Measurements from ENCODE around the gene CD79B.

CD79B gene

DNA sequence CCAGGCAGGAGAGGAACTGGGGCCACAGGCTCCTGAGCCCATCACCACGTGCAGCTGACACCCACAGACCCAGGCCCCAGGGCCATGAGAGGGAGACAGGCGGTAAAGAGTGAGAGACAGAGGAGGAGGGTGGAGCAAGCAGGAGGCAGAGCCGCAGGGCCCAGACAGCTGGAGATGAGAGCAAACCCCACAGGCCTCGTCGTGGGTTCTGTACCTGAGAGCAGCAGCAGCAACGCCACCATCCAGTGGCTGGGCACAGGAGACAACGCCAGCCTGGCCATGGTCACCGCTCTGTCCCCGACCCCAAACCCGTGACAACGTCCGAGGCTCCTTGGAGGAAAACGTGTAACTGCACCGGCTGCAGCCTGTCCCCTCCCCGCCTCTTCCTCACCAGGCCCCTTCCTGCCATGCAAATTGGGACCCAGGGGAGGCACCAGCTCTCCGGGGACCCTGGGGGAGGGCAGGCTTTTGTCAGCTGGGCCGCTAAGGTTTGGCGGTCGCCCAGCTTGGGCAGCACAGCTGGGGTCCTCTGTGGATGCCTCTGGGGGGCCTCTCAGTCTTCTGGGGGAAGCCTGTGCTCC is at the start of gene CD79B:
Gene CD79B (minus strand): TSS at position 351 of the 581 bp plus-strand sequence. CDS start 70 bp downstream, at position 281.
- no peak for DNase-seq

DNA sequence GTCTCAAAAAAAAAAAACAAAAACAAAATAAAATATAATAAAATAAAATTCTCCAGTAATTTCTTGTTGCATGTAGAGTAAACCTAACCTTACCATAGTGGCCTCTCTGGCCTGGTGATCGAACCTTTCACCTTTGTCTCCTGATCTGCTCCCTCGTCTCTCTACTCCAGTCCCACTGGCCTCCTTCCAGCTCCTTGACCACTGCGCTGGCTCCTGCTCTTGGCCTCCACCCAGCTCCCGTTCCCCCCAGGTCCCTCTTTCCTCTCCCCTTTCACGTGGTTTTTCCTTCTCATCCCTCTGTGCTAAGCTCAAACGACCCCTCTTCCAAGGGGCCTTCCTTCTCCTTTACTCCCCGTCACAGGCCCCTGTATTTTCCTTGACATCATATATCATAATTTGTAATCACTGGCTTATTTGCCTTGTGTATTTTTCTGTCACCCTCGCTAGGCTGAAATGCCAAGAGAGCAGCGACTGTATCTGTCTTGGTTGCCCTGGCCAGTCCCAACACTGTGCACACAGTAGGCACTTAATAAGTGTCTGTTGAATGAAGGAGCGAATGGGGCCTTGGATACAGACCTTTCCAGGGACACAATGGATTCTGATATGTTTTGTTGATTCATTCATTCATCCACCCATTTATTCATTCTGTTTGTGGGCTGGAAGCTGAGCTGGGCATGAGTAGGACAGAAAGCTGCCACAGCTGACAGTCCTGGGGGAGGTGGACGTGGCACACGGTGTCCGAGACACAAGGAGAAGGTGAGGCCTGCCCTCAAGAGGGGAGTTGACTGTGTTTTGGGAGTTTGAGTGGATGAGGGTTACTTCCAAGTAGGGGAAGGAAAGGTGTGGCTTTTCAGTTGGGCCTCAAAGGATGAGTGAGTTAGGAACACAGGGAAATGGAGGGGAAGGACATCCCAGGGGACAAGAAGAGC is 46.4 kb upstream of the CD79B start:
- DNase-seq: no peak

DNA sequence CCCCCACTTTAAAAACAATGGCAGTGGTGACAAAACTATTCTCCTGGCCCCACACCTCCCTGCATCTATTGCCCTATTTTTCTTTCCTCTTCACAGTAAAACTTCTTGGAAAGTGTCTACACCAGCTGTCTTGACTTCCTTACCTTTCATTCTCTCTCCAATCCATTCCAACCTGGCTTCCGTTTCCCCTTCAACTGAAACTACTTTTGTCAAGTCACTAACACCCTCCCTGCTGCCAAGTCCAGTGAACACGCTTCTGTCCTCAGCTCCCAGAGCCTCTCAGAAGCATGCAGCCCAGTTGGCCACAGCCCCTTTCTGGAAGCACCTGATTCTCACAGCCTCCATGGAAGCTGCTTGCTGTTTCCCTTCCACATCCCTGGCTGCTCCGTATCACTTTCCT is 44.6 kb upstream of the CD79B start:
- DNase-seq: no peak

DNA sequence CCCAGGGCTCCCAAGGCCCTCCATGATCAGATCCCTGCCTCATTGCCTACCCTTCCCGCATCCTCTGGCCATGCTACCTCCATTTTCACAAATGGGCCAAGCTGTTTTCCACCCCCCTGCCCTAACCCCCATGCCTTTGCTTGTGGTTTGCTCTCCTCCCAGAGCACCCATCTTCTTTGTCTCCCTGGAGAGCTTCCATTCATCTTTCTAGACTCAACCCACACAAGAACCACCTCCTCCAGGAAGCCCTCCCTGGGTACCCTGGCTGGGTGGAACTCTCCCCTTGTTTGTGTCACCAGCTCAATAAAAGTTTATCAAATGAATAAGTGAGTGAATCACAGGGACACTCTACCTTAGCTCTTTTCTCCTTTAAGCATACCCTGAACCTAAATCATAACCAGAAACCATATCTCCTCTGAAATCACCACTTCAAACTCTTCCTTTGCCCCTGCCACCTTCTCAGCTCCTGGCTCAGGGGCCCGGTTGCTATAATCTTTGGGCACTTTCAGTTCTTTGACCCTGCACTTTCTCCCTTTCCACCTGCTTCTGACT is 43.5 kb upstream of the CD79B start:
- DNase-seq: no peak

DNA sequence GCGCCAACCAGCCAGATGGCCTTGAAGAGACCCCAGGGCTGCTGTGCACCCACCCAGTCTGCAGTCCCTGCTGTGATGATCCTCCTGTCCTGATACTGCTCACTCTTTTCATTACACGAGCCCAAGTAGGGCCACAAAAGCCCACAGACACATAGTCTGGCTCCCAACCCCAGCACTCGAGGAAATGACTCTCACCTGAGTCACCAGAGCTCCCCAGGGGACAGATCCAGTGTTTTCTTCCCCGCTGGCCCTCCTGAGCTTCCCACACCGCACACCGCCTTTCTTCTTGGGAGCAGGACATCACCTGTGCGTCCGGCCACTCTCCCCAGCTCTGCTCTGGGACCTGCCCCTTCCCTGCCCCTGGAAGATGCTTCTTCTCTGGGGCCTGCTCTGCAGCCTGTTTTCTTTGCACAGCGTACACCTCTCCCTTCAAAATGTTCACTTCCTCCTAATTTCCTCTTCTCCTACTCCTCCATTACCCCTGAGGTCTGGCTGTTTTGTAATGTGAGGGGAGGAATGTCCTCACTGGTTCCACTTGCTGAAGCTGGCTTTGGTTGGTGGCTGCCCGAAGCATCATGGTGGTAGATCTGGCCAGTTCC is 42.6 kb upstream of the CD79B start:
- DNase-seq: no peak

DNA sequence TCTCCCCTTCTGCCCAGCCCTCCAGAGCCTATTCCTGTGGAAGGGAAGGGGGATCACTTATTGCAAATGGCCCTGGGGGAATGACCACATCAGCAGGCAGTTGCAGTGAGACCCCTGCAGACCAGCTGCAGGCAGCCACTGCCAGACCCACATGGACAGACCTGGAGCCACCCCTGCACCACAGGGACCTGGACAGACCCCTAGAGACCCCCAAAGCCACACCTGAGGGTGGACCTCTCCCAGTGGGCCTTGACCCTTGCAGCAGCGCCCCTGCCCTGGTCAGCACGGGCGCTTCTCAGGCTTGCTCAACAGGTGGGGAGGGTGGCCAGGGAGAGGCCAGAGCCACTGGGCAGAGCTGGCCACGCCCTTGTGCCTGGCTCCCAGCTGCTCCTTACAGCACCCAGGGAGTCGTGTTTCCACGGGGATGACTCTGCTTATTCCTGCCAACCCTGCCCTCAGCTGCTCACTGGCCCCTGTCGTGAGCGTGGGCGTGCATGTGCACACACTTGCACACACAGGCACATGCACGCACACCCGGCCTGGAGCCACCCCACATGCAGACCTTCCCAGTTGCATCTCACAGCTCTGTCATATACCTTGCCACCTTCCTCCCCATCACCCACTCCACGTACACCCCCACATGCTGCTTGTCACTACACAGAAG is 41.9 kb upstream of the CD79B start:
- DNase-seq: no peak

DNA sequence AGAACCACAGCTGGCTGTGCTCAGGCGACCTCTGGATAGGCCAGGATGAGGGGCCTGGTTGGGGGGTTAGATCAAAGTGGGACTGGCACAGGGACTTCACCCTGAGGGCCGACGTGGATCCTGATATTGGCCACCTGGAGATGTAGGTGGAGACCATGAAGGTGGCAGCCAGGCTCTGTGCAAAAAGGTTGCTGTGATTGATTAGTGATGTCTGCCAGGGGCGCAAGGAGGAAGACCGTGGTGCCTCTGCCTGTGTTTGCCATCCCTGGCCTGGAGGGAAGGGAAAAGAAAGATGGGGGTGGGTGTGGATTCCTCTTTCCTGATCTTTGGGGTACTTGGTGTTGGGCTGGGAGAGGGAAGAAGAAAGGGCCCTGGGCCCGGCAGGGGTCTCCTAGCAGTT is 41.1 kb upstream of the CD79B start:
- no peak for DNase-seq

DNA sequence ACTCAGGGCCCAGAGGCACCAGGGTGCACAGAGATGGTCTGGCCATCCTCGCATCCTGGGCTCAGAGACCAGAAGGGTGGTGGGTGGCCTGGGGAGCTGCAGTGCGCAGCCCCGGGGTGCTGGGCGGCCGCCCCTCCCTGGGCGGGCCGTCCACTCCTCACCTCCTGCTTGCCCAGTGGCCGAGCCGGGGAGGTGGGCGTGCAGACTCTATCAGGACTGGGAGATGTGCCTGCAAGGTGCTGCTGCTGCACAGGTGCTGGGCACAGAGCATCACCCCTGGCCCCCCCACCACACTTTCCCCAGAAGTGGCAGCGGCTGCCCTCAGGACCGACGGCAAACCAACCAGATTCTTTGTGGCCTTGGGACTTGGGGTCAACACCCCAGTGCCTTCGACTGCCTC is 40.7 kb upstream of the CD79B start, which contains the start of gene SCN4A:
Gene SCN4A (minus strand): TSS at position 123 of the 400 bp plus-strand sequence. CDS start 77 bp downstream, at position 46.
- DNase-seq: no peak

DNA sequence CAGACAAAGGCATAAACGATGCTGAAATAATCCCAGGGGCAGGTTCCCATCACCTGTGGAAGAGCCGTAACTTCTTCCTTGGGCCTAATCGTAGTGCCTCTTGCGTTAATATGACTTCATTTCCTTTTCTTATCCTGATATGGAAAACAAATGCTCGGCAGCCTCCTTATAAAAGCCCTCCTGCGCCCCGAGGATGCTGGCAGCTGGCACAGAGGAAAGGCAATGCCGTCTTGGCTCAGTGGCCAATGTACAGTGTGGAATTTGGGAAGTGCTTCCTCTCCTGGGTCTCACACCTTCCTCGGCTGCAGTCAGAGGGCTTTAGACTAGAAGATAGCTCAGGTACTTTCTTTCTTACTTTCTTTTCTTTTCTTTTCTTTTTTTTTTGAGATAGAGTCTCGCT is 37.1 kb upstream of the CD79B start:
- DNase-seq: no peak

DNA sequence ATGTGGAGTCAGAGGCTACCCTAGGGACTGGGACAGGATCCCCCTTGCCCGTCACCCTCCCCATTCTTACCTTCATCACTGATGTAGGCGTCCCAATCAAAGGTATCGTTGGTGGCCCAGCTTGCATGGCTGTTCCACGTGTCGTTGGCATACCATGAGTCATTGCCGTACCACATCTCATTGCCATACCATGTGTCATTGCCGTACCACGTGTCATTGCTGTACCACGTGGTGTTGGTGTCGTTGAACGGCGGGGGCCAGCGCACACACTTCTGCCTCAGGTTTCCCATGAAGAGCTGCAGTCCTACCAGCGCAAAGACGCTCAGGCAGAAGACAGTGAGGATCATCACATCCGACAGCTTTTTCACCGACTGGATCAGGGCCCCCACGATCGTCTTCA is 35.8 kb upstream of the CD79B start:
- no peak for DNase-seq

DNA sequence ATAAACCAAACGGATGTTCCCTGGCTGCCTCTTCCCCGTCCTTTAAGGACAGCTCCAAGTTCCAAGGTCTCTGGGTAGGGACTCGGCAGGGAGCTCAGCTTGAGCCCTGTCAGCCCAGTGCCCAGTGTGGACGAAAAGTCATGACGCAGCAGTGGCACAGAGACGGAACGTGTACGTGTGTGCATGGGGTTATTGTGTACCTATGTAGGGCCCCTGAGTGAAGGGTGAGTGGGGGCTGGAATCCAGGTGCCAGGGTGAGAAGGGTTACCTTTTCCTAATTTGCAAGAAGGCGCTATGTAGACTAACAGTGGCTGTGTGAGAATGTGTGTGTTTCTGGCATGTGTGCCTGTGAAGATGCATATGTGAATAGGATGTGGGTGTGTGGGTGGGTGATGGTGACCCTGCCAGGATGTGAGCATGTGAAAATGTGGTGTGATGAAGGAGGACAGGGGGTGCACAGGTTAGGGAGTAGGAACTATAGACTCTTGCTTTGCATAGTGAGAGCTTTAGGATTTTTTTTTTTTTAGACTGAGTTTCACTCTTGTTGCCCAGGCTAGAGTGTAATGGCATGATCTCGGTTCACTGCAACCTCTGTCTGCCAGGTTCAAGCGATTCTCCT is 34.6 kb upstream of the CD79B start:
- DNase-seq: no peak

DNA sequence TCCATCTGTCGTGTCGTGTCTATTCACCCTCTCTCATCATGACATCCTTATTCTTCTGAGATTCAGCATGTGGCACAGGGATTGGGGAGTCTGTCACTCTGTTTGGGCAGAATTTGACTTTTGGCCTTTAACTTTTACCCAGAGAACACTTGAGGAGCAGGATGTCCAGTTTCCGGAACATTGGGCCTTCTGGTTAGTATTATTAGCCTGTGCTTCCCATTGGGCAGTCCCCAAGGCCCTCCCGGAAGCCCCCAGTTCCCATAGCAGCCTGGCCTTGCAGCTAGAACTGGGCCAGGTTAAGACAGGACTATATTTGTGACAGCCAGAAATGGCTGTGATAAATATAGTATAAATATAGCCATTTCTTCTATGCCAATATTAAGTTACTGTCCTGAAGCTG is 31.0 kb upstream of the CD79B start:
- no peak for DNase-seq

DNA sequence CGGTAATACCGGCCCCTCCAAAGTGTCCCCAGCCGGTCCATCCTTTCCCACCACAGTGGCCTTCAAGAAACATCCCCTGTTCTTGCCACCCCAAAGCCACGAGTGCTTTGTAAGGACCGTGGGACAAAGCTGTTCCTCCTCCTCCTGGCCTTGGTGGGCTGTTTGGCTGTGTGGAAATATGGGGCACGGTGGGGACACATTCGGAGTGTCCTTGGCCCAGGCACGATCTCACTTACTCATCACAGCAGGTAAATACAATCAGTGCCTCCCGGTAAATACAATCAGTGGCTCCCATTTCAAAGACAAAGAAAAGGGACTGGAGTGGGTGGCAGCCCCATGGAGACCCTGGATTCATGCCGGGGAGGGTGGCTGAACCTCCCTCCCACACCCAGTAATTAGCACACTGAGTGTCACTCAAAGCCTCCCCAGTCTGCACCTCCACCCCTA is 30.2 kb upstream of the CD79B start:
- no peak for DNase-seq

DNA sequence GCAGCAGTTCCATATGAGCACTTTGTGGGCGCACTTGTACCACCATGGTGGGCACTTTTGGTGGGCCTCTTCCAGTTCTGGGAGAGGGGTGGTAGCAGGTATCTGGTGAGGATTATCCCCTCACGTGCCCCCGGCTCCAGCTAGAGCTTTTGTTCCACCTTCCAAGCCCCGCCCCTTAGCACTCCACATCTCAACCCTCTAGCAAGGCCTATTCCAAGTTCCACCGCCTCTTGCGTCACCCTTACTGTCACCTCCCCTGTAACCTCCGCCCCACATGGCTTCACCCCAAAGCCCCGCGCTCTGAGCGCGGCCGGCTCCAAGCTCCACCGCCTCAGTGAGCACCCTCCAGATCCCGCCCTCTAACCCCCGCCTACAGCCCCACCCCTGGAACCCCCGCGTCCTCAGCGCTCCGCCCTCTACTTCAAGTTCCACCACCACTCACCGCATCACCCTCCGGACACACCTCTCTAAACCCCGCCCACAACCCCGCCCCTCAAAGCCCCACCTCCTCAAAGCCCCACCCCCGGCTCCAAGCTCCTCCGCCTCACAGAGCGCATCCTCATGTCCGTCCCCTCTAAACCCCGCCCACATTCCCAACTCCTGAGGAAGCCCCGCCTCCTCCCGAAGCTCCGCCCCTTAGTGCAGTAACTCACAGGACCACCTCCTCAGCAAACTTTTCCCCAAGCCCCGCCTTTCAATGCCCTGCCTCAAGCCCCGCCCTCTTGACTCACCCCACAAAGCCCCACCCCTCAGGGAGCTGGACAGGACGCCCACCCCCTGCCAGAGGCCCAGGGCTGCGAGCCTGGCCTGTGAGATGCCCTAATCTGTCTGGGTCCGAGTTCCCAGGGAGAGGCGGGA is 29.5 kb upstream of the CD79B start:
- no peak for DNase-seq

DNA sequence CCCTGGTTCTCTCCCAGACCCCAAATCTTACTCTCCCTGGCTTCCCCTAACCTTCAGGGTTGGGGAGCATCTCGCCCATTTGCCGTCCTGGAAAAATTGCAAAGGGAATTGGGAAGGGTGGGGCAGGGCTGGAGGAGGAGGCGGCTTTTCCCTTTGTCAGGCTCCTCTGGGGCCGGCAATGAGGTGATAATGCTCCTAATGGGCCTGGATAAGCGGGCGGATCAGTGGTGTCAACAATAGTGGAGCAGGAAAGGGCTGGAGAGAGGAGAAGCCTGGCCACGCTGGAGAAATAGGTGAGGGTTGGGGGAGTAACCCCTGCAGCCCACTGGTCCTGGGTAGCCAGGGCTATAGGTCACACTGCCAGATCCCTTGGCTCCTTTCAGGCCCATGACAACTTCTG is 28.3 kb upstream of the CD79B start:
- no peak for DNase-seq

DNA sequence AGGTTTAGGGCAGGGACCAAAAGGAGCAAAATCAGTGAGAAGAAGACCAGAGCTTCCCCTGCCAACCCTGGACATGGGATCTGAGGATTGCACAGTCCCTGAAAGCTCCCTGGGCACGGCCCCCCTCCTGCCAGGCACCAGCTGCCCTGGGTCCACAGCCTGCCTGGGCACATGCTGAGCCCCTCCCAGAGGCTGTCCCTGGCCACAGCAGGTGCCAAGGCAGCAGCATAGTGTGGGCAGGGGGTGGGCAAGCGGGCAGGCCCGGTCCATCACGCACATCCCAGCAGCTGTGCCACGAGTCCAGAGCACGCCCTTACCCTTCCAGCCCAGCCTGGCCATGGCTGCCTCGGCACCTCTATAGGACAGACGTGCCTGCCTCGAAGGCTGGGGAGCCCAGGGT is 27.9 kb upstream of the CD79B start:
- no peak for DNase-seq

DNA sequence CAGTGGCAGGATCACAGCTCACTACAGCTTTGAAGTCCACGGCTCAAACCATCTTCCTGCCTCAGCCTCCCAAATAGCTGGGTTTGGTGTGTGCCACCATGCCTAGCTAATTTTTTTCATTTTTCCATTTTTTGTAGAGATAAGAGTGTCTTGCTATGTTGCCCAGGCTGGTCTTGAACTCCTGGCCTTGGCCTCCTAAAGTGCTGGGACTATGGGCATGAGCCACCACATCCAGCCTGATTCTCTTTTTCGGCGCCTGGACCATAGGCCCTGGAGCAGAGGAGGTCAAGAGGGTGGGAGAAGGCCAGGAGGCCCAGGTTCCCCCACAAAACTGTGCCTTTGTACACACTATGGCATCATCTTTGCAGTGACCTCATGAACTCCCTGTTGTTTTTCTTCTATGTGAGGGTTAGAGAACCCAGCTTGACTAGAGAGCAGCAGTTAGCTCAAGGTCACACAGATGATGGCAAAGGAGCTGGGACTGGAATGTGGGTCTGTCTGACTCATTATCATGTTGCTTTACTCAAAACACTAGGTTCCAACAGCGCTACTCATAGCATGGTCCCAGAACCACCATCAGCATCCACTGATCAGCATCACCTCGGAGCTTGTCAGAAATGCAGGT is 24.3 kb upstream of the CD79B start:
- no peak for DNase-seq

DNA sequence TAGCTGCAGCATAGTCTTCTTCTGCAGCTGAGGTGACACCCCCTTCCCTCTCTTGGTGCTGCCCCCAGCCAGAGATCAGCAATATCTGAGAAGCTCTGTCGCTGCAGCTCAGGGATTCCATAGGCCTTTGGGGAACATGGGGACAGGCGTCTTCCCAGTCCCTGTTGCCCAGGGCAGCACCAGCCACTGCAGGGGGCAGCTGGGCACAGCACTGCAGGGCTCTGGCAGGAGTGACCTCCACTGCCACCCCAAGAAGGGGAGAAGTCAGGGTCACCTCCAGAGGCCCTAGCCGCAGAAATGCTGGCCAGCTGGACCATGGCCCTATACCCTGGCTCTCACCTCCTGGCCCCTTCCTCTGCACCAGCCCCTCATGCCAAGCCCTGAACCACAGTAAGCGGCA is 23.7 kb upstream of the CD79B start:
- DNase-seq: no peak

DNA sequence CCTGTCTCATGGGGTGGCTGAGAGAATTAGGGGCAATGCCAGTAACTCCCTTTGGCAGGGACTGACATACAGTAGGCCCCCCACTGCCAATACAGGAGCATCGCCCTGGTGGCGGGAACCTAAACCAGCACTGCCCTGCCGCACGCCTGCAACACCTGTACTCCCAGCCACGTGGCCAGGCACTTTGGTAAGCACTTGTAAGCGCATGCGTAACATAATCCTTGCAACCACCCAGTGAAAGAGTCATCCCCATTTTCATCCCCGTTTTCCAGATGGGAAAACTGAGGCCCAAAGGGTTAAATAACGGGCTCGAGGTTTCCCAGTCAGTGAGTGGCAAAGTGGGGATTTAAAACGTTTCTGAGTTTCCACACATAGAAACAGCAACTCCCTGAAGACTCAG is 23.1 kb upstream of the CD79B start:
- no peak for DNase-seq

DNA sequence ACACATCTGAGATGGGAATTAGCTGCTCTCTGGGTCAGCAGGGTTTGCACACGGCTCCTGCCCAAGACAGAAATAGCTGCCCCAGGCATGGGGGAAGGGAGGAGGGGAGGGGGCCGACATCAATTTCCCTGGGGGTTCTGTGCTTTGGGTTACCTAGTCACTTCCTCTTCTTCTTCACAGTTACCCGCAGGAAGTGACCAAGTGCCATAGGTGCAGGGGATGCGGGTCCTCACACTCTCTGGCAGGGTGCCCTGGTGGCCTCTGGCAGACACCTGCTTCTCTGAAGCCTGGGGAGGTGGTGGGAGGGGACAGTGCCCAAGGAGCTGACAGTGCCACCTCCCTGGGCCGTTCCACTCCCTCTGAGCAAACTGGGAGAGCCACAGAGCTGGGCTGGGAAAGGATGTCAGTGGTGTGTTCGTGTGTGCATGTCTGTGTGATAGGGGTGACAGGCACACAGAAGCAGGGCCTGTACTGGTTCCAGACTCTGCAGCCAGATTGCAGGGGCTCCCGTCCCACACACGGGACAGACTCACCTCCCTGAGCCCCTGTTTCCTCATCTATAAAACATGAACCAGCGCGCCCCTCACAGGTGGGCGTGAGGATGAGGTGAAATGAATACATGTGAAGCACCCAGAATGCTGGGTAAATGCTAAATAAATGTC is 22.4 kb upstream of the CD79B start:
- peak; percentile 17 for DNase-seq
